ENCODE measurements around the gene NACAD.
"Not testable (repeated sequence)": the region's sequence is repeated elsewhere in the genome, so short reads cannot be mapped to it uniquely, and the experiment has no call there.

The NACAD gene

DNA sequence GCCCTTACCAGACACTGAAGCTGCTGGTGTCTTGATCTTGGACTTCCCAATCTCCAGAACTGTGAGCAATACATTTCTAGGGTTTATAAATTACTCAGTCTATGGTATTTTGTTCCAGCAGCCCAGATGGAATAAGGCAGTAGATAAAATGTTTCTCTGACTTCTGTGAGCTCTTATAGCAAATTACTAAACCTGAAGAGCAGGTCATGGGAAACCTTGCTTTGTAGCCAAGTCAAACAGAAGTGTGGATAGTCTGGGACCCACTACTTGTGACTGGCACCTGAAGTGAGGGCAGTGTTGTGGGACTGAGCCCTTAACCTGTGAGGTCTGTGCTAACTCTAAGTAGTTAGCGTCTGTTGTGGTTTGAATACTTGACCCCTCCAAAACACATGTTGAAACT, 27.3 kb upstream of the NACAD start:
- no peak for DNase-seq

DNA sequence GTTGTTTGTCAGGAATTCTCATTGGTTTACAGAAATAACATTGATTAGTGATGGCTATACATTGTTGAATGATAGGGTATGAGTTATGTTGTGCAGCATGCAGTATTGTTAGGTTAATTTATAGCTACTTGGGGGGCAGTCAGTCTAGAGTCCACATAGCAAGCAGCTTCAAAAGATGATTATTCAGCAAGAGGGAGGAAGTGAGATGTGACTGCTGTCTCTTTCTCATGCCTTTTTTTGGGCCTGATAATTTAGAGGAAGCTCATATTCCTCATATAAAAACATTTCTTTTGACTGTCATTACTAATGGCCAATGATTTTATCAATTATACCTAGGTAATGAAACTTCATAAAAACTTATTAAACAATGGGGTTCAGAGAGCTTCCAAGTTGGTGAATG, 26.2 kb upstream of the NACAD start:
- DNase-seq, result no peak

DNA sequence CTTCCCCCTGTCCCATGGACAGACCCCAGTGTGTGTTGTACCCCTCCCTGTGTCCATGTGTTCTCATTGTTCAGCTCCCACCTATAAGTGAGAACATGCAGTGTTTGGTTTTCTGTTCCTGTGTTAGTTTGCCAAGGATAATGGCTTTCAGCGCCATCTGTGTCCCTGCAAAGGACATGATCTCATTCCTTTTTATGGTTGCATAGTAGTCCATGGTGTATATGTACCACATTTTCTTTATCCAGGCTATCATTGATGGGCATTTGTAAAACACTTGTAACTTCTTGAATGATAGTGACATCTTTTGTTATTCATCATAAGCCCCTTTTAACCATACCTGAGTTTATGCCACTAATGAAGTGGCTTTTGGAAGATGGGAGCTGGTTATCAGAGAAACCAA, 25.5 kb upstream of the NACAD start:
- not testable (repeated sequence) for DNase-seq

DNA sequence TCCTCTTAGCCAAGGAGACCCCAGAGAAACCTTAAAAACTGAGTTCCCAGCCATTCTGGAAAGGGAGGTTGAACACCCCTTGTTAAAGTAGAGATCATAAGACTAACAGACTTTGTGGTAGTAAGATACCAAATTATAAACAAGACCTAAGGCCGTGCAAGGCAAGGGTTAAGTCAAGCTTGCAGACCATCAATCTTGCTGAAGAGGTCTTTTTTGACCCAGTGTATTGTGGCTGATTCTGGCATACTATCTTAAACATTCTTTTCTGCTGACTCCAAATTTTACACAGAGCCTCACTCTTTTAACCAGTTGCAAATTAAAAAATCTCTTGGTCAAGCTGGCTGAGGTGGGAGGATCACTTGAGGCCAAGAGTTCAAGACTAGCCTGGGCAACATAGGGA, 23.9 kb upstream of the NACAD start:
- DNase-seq, result no peak

DNA sequence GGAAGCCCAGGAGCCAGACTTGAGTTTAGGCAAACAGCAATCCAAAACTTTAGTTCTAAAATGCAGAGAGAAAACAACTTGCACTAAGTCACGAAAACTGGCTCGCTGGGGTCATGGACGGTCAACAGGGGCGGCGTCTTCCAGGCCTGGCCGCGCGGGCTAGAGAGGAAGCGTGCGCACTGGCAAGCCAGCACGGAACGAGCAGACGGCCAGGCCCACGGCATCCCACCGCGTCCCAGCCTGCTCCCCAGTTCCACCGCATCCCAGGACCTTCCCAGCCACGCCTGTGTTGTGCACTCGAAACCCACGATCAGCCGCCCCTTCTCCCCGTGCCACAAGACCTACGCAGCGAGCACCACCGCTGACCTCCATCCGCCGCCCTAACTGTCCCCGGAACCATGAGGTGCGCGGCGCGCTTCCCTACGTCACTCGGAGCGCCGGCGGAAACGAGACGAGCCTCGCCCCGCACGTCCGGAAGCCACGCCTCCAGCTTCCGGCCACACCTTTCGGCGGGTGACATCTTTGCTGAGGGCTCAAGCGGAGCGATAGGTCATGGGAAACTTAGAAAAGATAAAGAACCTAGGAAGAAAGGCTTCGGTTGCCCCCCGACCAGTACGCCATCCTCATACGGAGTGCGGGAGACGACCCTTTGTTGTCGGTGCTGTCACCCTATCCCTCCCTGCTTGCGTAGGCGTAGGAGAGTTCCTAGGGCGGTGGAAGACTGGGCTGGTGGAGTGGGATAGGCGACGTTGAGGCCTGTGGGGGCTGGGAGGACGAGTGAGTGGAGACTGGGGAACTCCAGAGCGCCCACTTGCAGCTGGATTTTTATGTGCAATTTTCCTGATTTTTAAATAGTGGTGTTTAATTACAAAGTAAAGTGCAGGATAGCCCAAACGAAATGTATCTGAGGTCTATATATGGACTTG, 22.8 kb upstream of the NACAD start, which contains the start of gene TBRG4:
Gene TBRG4, minus strand, starts transcription at position 400 of the 926 bp plus-strand sequence. CDS start 2,460 bp downstream, outside the sequence.
- peak; percentile 94 for DNase-seq

DNA sequence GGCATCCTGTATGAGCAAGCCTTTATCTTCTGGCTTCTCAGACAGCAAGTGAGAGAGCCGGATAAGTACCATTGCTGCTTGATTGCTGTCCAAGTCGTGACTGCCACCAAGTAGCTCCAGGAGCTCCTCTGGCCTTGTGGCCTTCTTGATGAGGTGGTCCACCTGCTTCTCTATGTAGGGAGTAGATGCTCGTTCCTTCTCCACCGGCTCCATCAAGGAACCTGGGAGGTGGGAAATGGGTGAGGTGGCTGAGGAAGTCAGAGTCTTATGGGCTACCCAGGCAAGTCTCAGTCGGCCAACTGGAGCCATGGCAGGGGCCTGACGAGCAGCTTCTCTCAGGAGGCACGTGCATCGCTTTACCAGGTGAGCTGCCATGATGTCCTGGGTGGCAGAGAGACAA, 20.1 kb upstream of the NACAD start:
- no peak for DNase-seq

DNA sequence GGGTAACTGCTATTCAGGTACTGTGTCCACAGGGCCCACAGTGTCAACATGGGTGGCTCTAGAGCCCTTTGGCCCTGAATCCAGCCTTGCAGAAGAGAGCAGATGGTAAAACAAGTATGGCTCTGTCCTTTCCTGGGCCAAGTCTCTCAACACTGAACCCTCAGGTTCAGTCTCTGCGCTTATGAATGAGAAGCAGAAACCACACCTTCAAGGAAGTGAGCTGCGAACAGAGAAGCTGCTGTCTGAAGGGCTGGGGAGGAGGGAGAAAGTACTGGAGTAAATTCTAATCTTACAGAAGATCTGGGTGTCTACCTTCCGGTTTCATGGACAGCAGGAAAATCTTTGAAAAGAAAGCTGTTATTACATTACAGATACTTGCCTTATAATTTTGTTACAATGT, 18.6 kb upstream of the NACAD start:
- no peak for DNase-seq

DNA sequence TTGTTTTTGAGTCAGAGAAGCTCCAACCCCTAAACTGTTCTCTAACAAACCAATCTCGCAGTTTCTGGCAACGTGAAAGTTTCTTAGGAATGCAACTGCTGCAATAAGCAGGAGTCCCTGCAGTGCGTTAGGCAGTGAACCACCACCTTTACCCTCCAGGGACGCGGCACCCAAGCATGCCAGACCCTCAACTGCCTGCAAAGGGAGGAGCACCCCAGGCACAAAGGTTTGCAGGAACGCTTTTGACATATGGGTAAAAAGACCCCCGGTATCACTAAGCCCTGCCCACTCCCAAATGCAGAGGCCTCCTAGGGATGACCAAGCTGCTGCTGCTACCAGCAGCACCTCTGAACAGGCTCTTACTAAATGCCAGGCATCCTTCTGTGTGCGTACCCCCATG, 18.1 kb upstream of the NACAD start:
- DNase-seq, result no peak

DNA sequence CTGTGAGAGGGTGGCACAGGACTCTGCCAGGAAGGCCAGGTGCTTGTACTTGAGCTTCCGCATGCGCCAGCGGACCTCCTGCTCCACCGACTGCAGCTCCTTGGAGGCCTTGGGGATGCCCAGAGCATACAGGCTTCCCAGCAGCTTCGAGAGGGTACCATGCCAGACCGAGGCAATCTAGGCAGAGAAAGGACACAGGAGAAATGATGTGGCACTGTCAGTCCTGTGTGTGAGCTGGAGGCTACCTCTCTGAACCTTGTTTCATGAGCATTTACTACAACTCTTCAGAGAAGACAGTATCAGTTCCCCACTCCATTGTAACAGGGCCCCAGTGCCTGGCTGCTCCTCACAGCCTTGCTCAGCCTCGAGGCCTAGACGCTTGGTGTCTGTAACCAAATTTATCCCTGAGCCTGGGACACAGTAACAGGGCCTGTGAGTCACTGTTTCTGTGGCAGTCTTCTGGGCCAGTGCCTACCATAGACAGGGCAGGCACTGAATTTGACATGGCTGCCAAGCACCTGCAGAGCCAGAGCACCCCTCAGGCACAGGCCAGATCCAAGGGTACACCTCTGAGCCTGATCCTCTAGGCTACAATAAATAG, 16.9 kb upstream of the NACAD start:
- DNase-seq, result no peak

DNA sequence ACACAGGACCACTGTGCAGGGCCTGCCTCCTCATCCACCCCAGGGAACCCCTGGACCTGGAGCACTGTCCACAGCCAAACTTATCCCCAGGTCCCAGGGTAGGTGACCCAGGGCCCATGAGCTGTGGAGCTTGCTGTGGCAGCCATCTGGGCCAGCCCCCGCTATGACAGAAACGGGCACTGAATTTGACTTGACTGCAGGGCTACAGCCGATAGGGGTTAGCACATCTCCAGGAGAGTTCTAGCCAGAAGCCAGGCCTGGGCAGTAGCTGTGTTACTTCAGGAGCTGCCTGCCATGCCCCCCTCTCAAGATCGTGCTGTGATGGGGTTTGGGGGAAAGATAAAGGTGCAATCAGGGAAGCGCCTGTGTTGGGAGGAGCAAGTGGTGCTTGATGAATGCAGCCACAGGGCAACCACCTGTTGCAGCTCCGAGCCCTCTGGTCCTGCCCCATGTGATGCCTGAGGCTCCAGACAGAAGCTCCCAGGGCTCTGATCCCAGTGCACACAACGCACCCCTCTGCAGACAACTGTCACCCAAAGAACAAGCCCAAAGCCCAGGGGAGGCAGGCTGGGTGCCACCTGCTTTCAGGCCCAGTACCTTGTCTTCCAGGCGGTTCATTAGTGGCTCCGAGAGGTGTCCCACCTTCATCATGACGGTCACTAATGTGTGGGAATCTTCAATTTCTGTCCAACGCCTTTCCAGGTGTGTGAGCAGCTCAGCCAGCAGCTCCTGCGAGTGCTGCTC, 16.2 kb upstream of the NACAD start:
- DNase-seq, result no peak

DNA sequence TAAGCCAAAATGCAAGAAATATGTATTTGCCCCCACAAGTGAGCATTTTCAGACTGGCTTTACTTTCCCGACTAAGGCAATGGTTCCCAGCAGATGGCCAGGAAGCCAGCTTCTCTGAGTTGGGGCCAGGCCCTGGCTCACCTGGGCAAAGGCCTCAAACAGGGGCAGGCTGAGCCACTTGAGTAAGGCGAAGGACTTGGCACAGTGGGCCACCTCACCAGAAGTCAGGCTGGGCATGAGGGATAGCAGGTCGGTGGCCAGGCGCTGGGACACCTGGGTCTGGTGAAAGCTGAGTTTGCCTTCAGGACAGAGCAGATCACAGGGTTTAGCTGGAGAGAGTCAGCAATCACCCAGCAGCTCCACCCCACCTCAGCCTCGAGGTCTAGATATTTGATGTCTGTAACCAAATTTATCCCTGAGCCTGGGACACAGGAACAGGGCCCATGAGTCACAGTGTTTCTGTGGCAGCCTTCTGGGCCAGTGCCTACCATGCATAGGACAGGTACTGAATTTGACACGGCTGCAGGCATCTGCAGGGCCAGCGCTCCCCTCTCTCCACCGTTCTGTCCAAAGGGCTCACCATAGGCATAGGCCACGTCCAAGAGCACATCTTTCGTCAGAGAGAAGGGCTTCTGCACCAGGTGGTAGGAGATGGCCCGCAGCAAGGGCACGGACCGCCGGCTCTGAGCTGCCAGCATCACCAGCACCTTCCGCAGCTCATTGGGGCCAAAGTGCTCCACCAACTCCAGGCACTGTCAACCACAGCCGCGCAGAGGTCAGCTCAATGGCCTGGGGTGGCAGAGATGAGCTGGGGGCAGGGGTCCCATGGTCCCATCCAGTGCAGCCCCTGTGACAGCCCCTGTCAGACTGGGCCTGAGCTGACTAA, 15.4 kb upstream of the NACAD start:
- no peak for DNase-seq

DNA sequence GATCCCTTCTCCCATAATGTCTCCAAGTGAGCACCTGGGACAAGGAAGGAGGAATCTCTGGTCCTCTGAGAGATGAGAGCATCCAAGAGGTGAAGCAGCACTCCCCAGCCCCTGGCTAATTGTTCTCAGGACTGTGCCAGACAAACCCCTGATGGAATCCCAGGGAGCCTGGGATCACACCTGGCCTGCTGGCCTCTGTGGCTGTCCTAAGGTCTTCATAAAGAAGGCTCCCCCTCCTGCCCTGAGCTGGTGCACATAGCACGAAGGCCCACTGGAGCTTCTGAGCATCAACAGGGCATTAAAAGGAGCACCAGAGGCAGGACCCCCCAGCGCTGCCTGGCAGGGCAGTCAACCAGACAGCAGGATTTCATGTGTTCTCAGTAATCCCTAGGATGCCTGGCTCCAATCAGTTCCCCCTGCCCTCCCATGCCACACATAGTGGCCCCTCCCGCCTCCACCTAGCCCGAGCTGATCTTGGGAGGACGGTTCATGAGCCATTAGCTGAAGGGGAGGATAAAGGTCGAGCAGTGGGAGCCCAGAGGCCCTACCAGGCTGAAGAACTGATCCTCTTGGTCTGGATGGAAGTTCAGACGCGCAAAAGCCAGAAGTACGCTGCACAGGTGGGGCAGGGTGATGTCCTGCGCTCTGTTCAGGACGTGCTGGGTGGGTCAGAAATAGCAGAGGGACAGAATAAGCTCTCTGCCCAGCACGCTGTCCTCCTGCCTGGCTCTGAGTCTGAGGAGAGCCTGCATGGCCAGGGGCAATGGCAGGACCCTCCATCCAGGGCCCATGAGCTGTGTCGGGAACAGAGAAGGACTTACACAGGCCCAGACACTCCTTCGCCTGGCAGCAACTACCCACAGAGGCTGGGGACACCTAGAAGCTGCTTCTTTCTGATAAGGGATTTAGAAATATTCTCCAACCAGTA, 14.3 kb upstream of the NACAD start:
- no peak for DNase-seq

DNA sequence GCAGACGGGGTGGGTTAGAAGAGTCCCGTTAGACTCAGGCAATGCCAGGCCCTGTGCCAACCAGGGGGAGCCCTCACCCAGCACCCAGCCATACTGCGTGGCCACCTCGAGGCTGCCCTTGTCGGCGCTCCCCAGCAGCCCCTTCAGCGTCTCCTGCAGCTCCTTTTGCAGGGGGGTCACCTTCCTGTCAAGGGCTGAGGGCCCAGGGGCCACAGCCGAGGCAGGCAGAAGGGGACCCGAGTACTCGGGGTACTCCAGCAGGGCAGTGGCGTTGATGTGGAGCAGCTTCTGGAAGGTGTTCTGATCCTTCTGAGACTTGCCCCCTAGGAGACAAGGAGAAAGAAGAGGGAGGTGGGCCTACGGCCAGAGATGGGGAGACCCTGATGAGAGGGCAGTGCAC, 13.0 kb upstream of the NACAD start:
- no peak for DNase-seq

DNA sequence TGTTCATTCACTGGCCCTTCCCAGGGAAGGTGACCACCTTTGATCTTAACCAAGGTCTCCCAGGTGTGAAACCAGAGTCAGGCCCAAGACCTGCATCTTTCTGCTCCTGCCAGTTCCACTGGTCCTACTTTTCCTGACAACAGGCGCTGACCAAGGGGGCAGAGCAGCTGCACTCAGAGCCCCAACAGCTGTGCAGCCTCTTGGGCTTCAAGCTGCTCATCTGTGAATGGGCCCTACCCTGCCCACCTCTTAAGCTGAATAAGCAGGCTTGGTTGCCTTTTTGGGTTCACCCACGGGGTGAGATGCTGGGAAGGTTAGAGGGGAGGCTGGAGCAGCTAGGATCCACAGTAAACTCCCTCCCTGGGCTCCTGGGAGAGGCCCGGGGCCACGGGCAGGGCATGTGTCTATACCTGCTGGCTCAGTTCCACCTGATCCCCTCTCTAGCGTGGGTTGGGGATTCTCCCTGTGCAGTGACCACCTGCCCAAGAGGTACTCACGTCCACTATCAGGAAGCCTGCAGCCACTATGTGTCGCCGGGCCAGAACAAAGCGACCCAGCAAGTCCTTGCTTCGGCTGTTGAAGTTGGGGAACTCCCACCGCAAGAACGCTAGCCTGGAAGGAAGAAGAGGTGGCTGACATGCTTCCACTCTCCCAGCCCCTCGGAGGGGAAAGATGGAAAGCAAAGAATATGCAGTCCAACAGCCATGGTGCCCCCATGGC, 12.2 kb upstream of the NACAD start:
- DNase-seq, result no peak

DNA sequence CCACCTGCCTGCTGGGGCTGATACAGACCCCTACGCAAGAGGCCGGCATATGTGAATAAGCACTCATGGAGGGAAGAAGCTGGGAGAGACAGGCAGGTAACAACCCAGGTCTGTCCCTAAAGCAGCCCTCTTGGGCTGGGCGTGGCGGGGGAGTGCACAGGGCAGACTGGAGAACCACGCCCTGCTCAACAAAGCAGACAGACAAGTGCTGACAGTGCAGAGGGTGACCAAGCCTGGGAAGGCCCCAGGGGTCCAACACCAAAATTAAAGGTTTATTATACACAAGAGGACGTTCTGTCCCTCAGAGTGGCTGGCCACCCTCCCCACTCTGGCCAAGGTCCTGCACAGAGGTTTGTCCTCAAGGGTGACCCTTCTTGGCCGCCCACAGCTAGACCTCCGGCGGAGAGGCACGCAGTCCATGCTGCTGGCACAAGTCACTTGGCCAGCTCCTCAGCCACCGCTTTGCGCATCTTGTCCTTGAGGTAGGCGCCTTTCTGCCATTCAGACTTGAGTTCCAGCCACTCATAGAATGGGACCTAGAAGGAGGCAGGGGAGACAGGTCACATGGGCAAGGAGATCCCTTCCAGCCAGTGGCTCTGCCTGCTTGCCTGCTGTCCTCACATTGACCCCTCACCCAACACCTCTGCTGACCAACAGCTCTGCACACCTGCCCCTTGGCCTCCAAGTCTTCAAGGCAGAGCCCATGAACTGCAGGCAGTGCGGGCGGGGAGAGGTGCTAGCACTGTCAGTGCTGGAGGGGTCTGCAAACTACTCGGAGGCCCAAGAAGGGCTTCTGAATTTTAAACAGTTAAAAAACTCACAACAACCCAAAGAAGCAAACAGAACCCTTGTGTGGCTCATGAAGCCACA, 11.4 kb upstream of the NACAD start:
- no peak for DNase-seq

DNA sequence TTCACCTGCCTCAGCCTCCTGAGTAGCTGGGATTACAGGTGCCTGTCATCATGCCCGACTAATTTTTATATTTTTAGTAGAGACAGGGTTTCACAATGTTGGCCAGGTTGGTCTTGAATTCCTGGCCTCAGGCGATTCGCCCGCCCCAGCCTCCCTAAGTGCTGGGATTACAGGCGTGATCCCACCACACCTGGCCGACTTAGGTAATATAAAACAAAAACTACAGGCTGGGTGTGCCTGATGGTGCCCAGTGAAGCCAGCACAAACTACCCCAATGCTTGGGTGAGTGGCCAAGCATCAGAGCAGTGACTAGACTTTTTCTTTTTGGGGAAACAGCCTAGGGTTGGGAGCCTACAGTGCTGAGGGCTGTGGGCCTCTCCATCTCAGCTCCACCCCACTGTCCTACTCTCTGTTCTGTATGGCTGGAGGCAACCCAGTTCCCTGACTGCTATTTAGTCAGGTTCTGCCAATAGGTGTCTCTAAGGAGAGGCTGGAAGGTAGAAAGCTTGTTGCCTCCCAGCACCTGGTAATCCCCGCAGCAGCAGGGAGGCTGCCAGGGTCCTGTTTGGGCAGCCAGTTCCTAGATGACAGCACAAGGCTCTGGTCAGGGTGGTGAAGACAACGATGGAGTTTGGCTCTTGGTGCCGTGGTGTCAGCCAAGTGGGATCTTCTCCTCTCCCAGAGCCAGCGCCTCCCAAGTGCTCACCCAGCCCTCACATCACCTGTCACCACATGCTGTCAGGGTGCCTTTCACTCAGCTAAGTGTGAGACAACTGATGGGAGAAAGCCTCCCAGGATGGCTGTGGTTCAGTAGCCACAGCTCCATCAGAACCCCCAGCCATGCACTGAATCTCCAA, 10.4 kb upstream of the NACAD start:
- DNase-seq, result no peak

DNA sequence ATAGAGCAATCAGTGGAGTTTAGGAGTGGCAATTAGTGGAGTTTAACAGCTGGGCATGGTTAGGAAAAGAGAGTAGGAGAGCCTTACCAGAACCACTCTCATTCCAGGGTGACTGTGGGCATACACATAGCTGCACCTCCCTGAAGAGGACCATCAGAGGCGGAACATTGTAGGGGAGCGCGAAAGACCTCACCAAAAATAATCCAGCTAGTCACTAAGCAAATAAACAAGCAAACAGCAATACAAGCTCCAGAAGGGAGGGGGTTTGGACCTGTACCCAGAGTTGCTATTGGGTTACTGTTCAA, 4.1 kb upstream of the NACAD start:
- no peak for DNase-seq

DNA sequence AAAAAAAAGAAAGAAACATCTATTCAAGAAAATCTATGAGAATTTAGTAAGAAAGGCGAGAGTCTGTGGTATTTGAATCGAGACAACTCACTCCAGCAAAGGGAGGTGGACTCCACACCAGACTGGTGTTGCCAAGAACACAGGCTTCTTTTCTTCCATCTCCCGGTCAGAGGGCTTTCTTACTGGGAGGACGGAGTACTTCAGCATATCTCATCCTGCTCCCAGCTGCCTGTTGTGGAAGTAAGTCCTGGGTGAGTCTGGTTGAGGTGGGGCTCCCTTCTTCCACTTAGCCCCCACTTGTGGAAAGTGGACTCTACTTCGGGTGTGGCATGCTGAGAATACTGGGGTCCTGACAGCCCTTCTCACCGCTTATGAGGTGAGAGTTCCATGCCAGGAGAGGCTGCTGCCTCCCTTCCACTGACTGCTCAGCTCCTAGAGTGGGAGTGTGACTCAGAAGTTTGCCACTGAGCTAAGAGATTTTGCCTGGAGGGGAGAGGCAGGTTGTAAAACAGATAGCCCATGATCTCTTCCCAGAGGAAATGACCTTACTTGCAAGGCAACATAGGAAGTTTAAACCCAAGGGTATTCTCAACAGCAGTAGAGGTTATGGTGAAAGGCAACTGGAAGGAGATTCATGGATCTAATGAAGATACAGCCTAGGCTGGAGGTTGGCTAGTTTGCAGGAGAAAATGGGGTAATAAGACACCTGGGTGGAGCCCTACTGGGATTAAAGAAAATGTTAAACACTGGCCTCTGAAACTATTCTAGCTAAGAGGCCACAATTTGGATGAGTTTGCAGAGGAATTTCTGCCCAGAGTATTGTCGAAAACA, 3.5 kb upstream of the NACAD start:
- DNase-seq, result no peak
